ENCODE measurements around the gene HUWE1. TPM values are rescaled to one million over a fixed set of nuclear protein-coding genes. Genes with fewer than 3 reads are reported as not detected.

The HUWE1 gene
- total and polyA plus RNA-seq, 9 of the 15 experiments (the other 6 are each of a cell fraction or from before 2014, with no cell fraction given) = 23.9 to 204 (median 65.1) TPM

DNA sequence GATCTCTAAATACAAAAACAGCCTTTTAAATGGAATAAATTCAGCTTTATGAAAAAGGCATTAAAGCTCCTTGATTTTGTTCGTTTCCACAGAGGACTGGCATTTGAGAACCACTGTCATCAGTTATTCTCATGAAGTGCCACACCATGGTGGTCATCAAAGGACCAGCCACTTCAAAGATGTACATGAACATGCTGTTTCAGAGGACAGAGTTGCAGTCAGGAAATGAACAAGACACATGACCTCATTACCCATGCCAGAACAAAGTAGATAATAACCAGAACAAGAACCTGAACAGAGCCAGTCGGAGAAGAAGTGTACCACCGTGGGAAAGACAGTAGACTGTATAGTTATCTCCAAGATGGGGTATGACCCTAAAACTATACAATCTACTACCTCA lies 129.7 kb downstream of the HUWE1 start:
- no peak for ATAC-seq
- intact Hi-C loops (cut with micrococcal nuclease) = no loop called here
- DNase-seq (ENCODE audit: extremely low read depth in 1 of 4, low spot score in 3 of 4) = no peak
- Histone ChIP-seq H3K4me1 (replicated peaks in 1 of 2; ENCODE audit: control insufficient read depth in 2 of 2, insufficient read depth in 2 of 2, low read length in 2 of 2) (no peaks in the 10 kb centered on the region; a peak in 1 of 5 replicates), H4K20me1 (replicated peaks; ENCODE audit: control insufficient read depth, insufficient read depth, low read length) (no peaks in the 10 kb centered on the region), H3K4me2 (ENCODE audit: insufficient read depth, low read length) (no peak overlapping the region), H3K27ac (ENCODE audit: extremely low read depth, low read depth, low read length) (no peak overlapping the region), H2AFZ (ENCODE audit: low read depth, low read length) (no peak overlapping the region), H3K4me3 (no peak overlapping the region), H3K27me3 (ENCODE audit: control insufficient read depth in 2 of 2, insufficient read depth in 2 of 2, low read length in 2 of 2) (no peaks in the 10 kb centered on the region), H3K79me2 (ENCODE audit: control insufficient read depth, insufficient read depth, low read length) (no peaks in the 10 kb centered on the region), H3K36me3 (ENCODE audit: control insufficient read depth, insufficient read depth, low read length) (peaks cover 87% of the 10 kb centered on the region), H3K9me3 (replicated peaks; ENCODE audit: control insufficient read depth, insufficient read depth, low read depth, low read length) (no peaks in the 10 kb centered on the region), H3K9me1 (ENCODE audit: control insufficient read depth, insufficient read depth, low read length) (no peaks in the 10 kb centered on the region), H3K9ac (ENCODE audit: insufficient read depth in 1 of 2, low read depth in 2 of 2, low read length in 2 of 2) (no peak overlapping the region)
- FAIRE-seq = no peak
- TF ChIP-seq KLF6 (CRISPR knock-in tag; IDR thresholded peaks at IDR 0.05; ENCODE audit: borderline replicate concordance) (no peak), SMARCC2 (IDR thresholded peaks at IDR 0.05; ENCODE audit: low read depth) (no peak), ILF3 (IDR thresholded peaks at IDR 0.05; ENCODE audit: borderline replicate concordance) (no peak), ZBTB40 (IDR thresholded peaks at IDR 0.05) (no peak), ZBTB40 (CRISPR knock-in tag; IDR thresholded peaks at IDR 0.05) (no peak)
- TF ChIP-seq, protein P1, sequence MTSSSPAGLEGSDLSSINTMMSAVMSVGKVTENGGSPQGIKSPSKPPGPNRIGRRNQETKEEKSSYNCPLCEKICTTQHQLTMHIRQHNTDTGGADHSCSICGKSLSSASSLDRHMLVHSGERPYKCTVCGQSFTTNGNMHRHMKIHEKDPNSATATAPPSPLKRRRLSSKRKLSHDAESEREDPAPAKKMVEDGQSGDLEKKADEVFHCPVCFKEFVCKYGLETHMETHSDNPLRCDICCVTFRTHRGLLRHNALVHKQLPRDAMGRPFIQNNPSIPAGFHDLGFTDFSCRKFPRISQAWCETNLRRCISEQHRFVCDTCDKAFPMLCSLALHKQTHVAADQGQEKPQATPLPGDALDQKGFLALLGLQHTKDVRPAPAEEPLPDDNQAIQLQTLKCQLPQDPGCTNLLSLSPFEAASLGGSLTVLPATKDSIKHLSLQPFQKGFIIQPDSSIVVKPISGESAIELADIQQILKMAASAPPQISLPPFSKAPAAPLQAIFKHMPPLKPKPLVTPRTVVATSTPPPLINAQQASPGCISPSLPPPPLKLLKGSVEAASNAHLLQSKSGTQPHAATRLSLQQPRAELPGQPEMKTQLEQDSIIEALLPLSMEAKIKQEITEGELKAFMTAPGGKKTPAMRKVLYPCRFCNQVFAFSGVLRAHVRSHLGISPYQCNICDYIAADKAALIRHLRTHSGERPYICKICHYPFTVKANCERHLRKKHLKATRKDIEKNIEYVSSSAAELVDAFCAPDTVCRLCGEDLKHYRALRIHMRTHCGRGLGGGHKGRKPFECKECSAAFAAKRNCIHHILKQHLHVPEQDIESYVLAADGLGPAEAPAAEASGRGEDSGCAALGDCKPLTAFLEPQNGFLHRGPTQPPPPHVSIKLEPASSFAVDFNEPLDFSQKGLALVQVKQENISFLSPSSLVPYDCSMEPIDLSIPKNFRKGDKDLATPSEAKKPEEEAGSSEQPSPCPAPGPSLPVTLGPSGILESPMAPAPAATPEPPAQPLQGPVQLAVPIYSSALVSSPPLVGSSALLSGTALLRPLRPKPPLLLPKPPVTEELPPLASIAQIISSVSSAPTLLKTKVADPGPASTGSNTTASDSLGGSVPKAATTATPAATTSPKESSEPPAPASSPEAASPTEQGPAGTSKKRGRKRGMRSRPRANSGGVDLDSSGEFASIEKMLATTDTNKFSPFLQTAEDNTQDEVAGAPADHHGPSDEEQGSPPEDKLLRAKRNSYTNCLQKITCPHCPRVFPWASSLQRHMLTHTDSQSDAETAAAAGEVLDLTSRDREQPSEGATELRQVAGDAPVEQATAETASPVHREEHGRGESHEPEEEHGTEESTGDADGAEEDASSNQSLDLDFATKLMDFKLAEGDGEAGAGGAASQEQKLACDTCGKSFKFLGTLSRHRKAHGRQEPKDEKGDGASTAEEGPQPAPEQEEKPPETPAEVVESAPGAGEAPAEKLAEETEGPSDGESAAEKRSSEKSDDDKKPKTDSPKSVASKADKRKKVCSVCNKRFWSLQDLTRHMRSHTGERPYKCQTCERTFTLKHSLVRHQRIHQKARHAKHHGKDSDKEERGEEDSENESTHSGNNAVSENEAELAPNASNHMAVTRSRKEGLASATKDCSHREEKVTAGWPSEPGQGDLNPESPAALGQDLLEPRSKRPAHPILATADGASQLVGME (CRISPR knock-in tag; IDR thresholded peaks at IDR 0.05) = no peak
- ChIA-PET CTCF (ENCODE audit: low intra/inter-chr PET ratio) (no interaction called here), POLR2A (no interaction called here)
- in situ Hi-C loops (cut with MboI) = no loop called here
- BruUV-seq (replicated peaks) = no TSS peak
- WGBS (ENCODE audit: insufficient coverage, low coverage, missing lambda C conversion rate) = 97% methylated on average over 3 of the region's 3 CpGs

Measured in K562 (cell line).